Measurements from ENCODE around the gene GAB1.

- TF ChIP-seq CTCF (IDR thresholded peaks at IDR 0.05) (no peak), POLR2A (IDR thresholded peaks at IDR 0.05) (no peak)
Measured at GRCh38 chr4:143488687-143489086, 152.0 kb downstream of the GAB1 start.
